22Rv1 (cell line): ENCODE results near the gene ZNF83.

Source experiments
- CTCF ChIP-seq: fragments of 450-650 bp; IDR thresholded peaks from 2 replicates; pipeline ENCODE4 v1.5.1; 2017; ENCODE audit warnings: mild to moderate bottlenecking
- ZFX ChIP-seq: fragments of 450-650 bp; IDR thresholded peaks from 2 replicates; pipeline ENCODE4 v1.6.1; 2017; ENCODE audit warnings: antibody characterized with exemption, borderline replicate concordance

- TF ChIP-seq CTCF (no peak), ZFX (no peak)
Measured at GRCh38 chr19:52664461-52664860, 26.3 kb upstream of the ZNF83 start.
